Measurements from ENCODE around the gene BRAF.
"Not testable (repeated sequence)": the region's sequence is repeated elsewhere in the genome, so short reads cannot be mapped to it uniquely, and the experiment has no call there.

BRAF gene

GRCh38 chr7:140924821-140925421 is at the start of gene BRAF:
BRAF (minus strand) TSS chr7:140924929; CDS start chr7:140924703, 226 bp downstream.
- peak; percentile 90 to 95 (median 91) for DNase-seq (ENCODE audit: low read depth in 3 of 3)

GRCh38 chr7:140972876-140973829 is 48.4 kb upstream of the BRAF start:
- no peak for DNase-seq (ENCODE audit: low read depth in 3 of 3)

- no peak for DNase-seq (ENCODE audit: low read depth in 3 of 3)
Measured at GRCh38 chr7:140972344-140972743, 47.6 kb upstream of the BRAF start.

DNA sequence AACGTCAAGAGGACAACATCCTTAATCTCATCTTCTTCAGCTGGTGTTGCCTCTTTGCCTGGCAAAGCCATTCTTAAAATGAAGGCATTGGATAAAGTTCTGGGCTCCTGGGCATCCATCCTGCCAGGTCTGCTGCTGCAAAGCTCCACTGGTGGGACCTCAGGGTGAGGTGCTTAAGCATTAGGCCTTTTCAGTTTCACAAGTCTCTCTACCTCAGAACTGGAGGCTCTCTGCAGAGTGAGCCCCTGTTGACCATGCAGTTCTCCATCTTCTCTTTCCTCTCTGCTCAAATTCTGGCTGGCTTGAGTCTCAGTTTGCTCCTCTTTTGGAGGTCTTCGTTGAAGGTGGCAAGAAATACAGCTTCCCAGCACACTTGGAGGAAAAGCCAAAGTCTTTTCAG is 42.7 kb upstream of the BRAF start:
- DNase-seq (ENCODE audit: low read depth in 3 of 3): no peak

DNA sequence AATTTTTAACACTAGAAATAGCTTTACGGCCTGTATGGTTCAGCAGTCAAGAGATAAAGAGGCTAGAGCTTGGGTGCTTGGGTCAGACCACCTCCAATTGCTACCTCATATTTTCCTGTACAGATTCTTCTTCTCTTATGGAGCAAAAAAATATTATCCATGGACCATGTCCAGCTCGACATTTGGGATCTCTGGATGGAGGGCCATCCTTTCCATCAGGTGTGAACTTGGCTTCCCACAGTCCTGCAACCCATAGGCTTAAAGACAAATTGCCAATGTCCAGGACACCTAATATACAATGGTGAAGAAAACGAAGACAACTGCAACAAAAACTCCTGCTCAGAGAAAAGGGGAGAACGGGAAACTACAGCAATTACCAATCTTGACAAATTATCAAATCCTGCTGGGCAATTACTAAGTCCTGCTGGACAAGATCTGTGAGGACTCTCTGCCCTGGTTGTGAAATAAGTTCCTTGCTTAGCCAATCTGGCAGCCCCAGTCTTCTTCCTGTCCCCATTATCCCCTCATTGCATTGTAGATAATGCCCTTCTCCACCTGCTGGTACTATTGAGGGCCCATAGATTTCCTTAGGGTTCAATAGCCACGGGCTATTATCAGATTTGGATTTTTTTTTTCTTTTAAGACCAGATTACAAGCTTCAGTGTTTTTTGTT is 42.0 kb upstream of the BRAF start:
- DNase-seq (ENCODE audit: low read depth in 3 of 3): no peak

- no peak for DNase-seq (ENCODE audit: low read depth in 3 of 3)
Measured at GRCh38 chr7:140961117-140961516, 36.4 kb upstream of the BRAF start.

- not testable (repeated sequence) for DNase-seq (ENCODE audit: low read depth in 3 of 3)
Measured at GRCh38 chr7:140956997-140957396, 32.3 kb upstream of the BRAF start.

GRCh38 chr7:140945940-140946339 is 21.2 kb upstream of the BRAF start:
- no peak for DNase-seq (ENCODE audit: low read depth in 3 of 3)

GRCh38 chr7:140942242-140942641 is 17.5 kb upstream of the BRAF start:
- not testable (repeated sequence) for DNase-seq (ENCODE audit: low read depth in 3 of 3)

GRCh38 chr7:140940898-140941297 is 16.2 kb upstream of the BRAF start:
- DNase-seq (ENCODE audit: low read depth in 3 of 3): no peak

GRCh38 chr7:140937702-140938264 is 13.1 kb upstream of the BRAF start:
- no peak for DNase-seq (ENCODE audit: low read depth in 3 of 3)

GRCh38 chr7:140928491-140929309 is 4.0 kb upstream of the BRAF start:
- DNase-seq (ENCODE audit: low read depth in 3 of 3): no peak

DNA sequence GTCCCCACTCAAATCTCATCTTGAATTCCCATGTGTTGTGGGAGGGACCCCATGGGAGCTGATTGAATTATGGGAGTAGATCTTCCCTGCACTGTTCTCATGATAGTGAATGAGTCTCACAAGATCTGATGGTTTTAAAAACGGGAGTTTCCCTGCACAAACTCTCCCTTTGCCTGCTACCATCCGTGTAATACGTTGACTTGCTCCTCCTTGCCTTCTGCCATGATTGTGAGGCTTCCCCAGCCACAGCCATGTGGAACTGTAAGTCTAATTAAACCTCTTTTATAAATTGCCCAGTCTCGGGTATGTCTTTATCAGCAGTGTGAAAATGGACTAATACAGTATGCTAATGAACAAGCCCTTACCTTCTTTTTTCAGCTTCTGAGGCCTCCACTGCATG is 3.2 kb upstream of the BRAF start:
- DNase-seq (ENCODE audit: low read depth in 3 of 3): not testable (repeated sequence)

GRCh38 chr7:140927351-140927750 is 2.6 kb upstream of the BRAF start:
- DNase-seq (ENCODE audit: low read depth in 3 of 3): no peak

DNA sequence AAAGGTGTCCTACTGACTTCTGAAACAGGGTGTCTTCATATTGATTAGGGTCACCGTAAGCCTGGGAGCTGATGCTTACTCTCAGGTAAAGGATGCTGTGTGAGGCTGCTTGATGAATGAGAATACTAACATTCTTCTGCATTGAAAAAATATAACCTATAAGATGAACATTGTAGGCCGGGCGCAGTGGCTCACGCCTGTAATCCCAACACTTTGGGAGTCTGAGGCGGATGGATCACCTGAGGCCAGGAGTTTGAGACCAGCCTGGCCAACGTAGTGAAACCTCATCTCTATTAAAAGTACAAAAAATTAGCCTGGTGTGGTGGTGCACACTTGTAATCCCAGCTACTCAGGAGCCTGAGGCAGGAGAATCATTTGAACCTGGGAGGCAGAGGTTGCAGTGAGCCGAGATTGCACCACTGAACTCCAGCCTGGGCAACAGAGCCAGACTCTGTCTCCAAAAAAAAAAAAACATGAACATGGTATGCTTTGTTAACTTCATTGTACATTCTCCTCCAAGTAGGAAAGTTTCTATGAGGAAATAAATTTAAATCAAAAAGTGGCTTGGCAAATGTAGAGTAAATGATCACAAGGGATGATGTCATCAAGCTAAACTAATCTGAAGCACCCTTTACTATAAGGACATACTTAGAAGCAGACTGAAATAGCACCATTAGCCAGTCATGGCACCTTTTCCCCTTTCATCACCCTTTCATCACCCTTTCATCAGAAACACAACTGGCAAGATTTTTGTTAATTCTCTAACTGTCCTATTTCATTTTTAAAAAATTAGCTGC is 1.5 kb upstream of the BRAF start:
- no peak for DNase-seq (ENCODE audit: low read depth in 3 of 3)

- DNase-seq (ENCODE audit: low read depth in 3 of 3): peak; percentile 41 to 58 (median 43)
Measured at GRCh38 chr7:140924019-140924820, 509 bp downstream of the BRAF start.

DNA sequence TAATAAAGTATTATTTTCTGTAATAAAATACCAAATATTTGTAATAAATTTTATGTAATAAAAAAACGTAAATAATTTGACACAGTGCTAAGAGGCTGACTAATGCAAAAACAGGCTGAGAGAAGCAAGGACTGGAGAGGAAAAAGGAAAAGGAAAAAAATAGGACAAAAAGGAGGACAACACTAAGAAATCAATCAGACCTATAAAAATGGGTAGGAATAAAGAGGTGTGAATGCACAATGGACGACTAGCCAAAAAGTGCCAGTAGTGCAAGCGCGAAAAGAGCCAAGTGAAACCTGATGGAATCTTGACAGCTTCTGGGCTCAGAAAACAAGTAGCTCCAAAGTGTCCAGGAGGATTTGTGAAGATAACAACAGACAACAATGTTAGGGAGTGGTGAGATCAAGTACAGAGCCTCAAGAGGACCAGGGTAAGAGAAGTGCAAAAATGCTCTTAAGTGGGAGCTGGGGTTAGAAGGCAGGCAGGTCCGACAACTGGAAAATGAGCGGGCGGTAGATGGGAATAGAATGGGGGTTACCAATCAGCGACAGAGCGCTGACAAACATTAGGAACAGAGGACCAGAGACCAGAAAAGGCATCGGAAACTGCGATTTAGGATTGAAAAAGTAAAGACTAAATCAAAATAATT is 1.2 kb downstream of the BRAF start:
- no peak for DNase-seq (ENCODE audit: low read depth in 3 of 3)

- no peak for DNase-seq (ENCODE audit: low read depth in 3 of 3)
Measured at GRCh38 chr7:140922741-140923345, 1.9 kb downstream of the BRAF start.

DNA sequence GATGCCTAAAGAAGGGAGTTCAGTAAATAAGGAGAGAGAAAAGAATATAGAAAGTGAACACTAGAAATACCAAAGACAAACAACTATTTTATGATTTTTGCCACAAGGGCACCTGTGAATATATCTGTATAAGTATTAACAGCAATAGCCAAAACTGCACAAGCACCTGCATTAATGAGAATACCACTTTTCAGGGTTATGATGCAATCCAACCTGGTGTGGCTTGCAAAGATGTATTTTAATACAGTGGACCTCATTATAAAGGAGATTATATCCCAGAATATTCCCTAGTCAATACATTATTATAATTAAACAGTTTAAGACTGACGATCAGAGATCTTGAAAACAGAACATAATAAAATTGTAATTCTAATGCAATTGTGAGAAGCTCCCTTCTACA is 4.0 kb downstream of the BRAF start:
- no peak for DNase-seq (ENCODE audit: low read depth in 3 of 3)

Measured in stimulated activated CD4-positive, alpha-beta T cell treated with anti-CD3 and anti-CD28 coated beads, TNF-alpha, amount 100 ng/mL, for 4 hours (primary cell).